ENCODE data around the gene ARFGEF3.

DNA sequence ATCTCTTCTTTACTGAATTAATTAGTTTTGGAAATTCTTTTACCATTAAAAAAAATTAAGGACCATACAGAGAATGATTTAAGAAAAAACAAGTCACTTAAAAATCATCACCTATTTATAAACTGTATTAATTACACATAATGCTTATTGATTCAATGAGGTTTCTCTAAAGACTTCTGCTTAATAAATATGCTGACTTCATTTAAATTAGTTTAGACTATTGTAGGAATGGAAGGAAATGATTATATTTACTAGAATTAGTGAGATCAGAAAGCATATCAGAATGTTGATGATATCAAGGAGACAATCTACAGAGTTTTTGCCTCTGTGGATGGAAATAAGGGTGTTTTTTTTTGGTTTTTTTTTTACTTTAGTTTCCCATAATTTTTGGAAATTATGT lies 181.4 kb downstream of the ARFGEF3 start:
- TF ChIP-seq, protein P1, sequence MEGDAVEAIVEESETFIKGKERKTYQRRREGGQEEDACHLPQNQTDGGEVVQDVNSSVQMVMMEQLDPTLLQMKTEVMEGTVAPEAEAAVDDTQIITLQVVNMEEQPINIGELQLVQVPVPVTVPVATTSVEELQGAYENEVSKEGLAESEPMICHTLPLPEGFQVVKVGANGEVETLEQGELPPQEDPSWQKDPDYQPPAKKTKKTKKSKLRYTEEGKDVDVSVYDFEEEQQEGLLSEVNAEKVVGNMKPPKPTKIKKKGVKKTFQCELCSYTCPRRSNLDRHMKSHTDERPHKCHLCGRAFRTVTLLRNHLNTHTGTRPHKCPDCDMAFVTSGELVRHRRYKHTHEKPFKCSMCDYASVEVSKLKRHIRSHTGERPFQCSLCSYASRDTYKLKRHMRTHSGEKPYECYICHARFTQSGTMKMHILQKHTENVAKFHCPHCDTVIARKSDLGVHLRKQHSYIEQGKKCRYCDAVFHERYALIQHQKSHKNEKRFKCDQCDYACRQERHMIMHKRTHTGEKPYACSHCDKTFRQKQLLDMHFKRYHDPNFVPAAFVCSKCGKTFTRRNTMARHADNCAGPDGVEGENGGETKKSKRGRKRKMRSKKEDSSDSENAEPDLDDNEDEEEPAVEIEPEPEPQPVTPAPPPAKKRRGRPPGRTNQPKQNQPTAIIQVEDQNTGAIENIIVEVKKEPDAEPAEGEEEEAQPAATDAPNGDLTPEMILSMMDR (IDR thresholded peaks at IDR 0.05): no peak
- no peak for TF ChIP-seq POLR2A (IDR thresholded peaks at IDR 0.05; ENCODE audit: low read depth)
- TF ChIP-seq POLR2AphosphoS5 (IDR thresholded peaks at IDR 0.05): no peak
